CD4-positive, alpha-beta T cell treated with Interleukin-17A for 4 hours (primary cell): ENCODE data around the gene ZG16B.

Experiments
- DNase-seq: peaks from one replicate; pipeline ENCODE4 v3.0.0-alpha.2; 2020; ENCODE audit warnings: mixed read lengths

Gene ZG16B

GRCh38 chr16:2829501-2830354 is at the start of gene ZG16B:
TSS of gene ZG16B (plus strand) at chr16:2830303. CDS start at chr16:2830442, 139 bp downstream.
- no peak for DNase-seq

GRCh38 chr16:2782583-2783351 is 47.3 kb upstream of the ZG16B start:
- no peak for DNase-seq

GRCh38 chr16:2783581-2784357 is 46.3 kb upstream of the ZG16B start:
- DNase-seq: no peak

- no peak for DNase-seq
Observed at GRCh38 chr16:2784358-2785100, 45.6 kb upstream of the ZG16B start.

GRCh38 chr16:2785101-2785991 is 44.8 kb upstream of the ZG16B start:
- DNase-seq: peak; percentile 54

GRCh38 chr16:2786061-2786825 is 43.9 kb upstream of the ZG16B start:
- no peak for DNase-seq

- no peak for DNase-seq
Observed at GRCh38 chr16:2786826-2787151, 43.3 kb upstream of the ZG16B start.

GRCh38 chr16:2787406-2787805 is 42.7 kb upstream of the ZG16B start, which contains the start of gene PRSS33:
TSS of gene PRSS33 (minus strand) at chr16:2787560. CDS start at chr16:2786547, 1,013 bp downstream.
- no peak for DNase-seq

GRCh38 chr16:2787961-2788360 is 42.1 kb upstream of the ZG16B start:
- no peak for DNase-seq

GRCh38 chr16:2790631-2791030 is 39.5 kb upstream of the ZG16B start:
- DNase-seq: no peak

- no peak for DNase-seq
Observed at GRCh38 chr16:2791174-2791573, 38.9 kb upstream of the ZG16B start.

GRCh38 chr16:2792940-2793339 is 37.2 kb upstream of the ZG16B start:
- no peak for DNase-seq

GRCh38 chr16:2795395-2796143 is 34.5 kb upstream of the ZG16B start:
- DNase-seq: no peak

GRCh38 chr16:2798723-2799204 is 31.3 kb upstream of the ZG16B start:
- no peak for DNase-seq

- no peak for DNase-seq
Observed at GRCh38 chr16:2799205-2799858, 30.8 kb upstream of the ZG16B start.

GRCh38 chr16:2799859-2800226 is 30.3 kb upstream of the ZG16B start:
- DNase-seq: no peak

GRCh38 chr16:2803545-2804195 is 26.4 kb upstream of the ZG16B start:
- no peak for DNase-seq

- DNase-seq: no peak
Observed at GRCh38 chr16:2804728-2805127, 25.4 kb upstream of the ZG16B start.

- DNase-seq: no peak
Observed at GRCh38 chr16:2806286-2806685, 23.8 kb upstream of the ZG16B start.
